ENCODE measurements around the gene DDX1. TPM values are rescaled to one million over a fixed set of nuclear protein-coding genes. Genes with fewer than 3 reads are reported as not detected.

Gene DDX1
- total and polyA plus RNA-seq, 2 donors (not counting 1 experiment from before 2014, with no cell fraction given) = 54.3 to 176 TPM

GRCh38 chr2:15677141-15677843, 85.6 kb downstream of the DDX1 start:
- Histone ChIP-seq H3K4me1 (ENCODE audit: control insufficient read depth, extremely low read depth, insufficient read depth, low read length) (no peaks in the 10 kb centered on the region), H4K20me1 (ENCODE audit: control insufficient read depth, extremely low read depth, insufficient read depth, low read length) (no peaks in the 10 kb centered on the region), H3K4me3 (replicated peaks in 1 of 4; ENCODE audit: control extremely low read depth in 1 of 4, insufficient read depth in 1 of 4, low read depth in 3 of 4, low read length in 4 of 4) (no peak overlapping the region), H3K9ac (ENCODE audit: insufficient read depth, low read length) (no peak overlapping the region), H3K27me3 (ENCODE audit: control insufficient read depth, insufficient read depth, low read length) (no peaks in the 10 kb centered on the region), H3K36me3 (ENCODE audit: control insufficient read depth, insufficient read depth, low read length) (no peaks in the 10 kb centered on the region), H3K79me2 (ENCODE audit: control insufficient read depth, insufficient read depth, low read length) (no peaks in the 10 kb centered on the region), H3K9me3 (ENCODE audit: control insufficient read depth, insufficient read depth, low read depth, low read length) (no peaks in the 10 kb centered on the region), H3K4me2 (ENCODE audit: extremely low read depth, insufficient read depth, low read length) (no peak overlapping the region), H2AFZ (ENCODE audit: low read length) (no peak overlapping the region), H3K27ac (ENCODE audit: insufficient read depth, low read length) (no peak overlapping the region)
- no peak for TF ChIP-seq CTCF (conservative IDR thresholded peaks at IDR 0.05 in 1 of 2, IDR thresholded peaks at IDR 0.05 in 1 of 2; ENCODE audit: low read depth in 1 of 2, low read length in 2 of 2)
- no peak for DNase-seq (ENCODE audit: low read depth in 2 of 2)

DNA sequence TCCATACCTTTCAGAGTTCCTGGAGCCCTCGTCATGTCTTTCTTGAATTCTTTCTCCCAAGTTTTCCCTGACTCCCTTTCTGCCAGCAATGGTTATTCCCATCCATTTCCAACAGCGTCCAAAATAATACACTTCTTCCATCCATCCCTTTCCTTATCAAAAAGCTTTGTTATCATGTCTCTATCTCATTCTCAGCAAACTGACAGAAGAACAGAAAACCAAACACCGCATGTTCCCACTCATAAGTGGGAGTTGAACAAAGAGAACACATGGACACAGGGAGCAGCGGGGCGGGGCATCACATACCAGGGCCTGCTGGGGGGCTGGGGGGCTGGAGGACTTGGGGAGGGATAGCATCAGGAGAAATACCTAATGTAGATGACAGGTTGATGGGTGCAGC, 86.7 kb downstream of the DDX1 start:
- no peak for DNase-seq (ENCODE audit: low read depth in 2 of 2)
- H3K4me2 ChIP-seq (ENCODE audit: extremely low read depth, insufficient read depth, low read length) = no peak overlapping the region
- no peaks in the 10 kb centered on the region for H3K36me3 ChIP-seq (ENCODE audit: control insufficient read depth, insufficient read depth, low read length)
- no peaks in the 10 kb centered on the region for H4K20me1 ChIP-seq (ENCODE audit: control insufficient read depth, extremely low read depth, insufficient read depth, low read length)
- H3K79me2 ChIP-seq (ENCODE audit: control insufficient read depth, insufficient read depth, low read length) = no peaks in the 10 kb centered on the region
- no peak overlapping the region for H3K9ac ChIP-seq (ENCODE audit: insufficient read depth, low read length)
- no peaks in the 10 kb centered on the region for H3K4me1 ChIP-seq (ENCODE audit: control insufficient read depth, extremely low read depth, insufficient read depth, low read length)
- H2AFZ ChIP-seq (ENCODE audit: low read length) = no peak overlapping the region
- no peak for TF ChIP-seq CTCF (conservative IDR thresholded peaks at IDR 0.05 in 1 of 2, IDR thresholded peaks at IDR 0.05 in 1 of 2; ENCODE audit: low read depth in 1 of 2, low read length in 2 of 2)
- no peak overlapping the region for H3K27ac ChIP-seq (ENCODE audit: insufficient read depth, low read length)
- no peaks in the 10 kb centered on the region for H3K9me3 ChIP-seq (ENCODE audit: control insufficient read depth, insufficient read depth, low read depth, low read length)
- no peaks in the 10 kb centered on the region for H3K27me3 ChIP-seq (ENCODE audit: control insufficient read depth, insufficient read depth, low read length)
- no peak overlapping the region for H3K4me3 ChIP-seq (replicated peaks in 1 of 4; ENCODE audit: control extremely low read depth in 1 of 4, insufficient read depth in 1 of 4, low read depth in 3 of 4, low read length in 4 of 4)

DNA sequence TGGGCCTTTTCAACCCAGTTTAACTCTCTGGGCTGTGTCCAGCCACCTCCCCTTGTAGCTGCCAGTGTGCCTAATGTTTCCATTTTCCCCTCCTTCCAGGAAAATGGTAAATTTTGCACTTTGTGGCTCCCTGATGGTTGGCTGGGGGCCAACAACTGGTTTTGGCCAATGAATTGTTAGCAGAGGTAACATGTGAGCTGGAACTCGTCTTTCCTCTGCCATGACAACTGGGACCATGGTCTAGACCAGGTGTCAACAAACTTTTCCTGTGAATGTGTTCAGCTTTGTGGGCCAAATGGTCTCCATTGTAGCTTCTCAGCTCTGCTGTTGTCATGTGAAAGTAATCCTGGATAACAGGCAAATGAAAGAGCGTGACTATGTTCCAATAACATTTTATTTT, 87.2 kb downstream of the DDX1 start:
- H3K4me3 ChIP-seq (replicated peaks in 1 of 4; ENCODE audit: control extremely low read depth in 1 of 4, insufficient read depth in 1 of 4, low read depth in 3 of 4, low read length in 4 of 4) = no peak overlapping the region
- no peaks in the 10 kb centered on the region for H3K4me1 ChIP-seq (ENCODE audit: control insufficient read depth, extremely low read depth, insufficient read depth, low read length)
- no peak for DNase-seq (ENCODE audit: low read depth in 2 of 2)
- H3K79me2 ChIP-seq (ENCODE audit: control insufficient read depth, insufficient read depth, low read length) = no peaks in the 10 kb centered on the region
- H3K36me3 ChIP-seq (ENCODE audit: control insufficient read depth, insufficient read depth, low read length) = no peaks in the 10 kb centered on the region
- no peak overlapping the region for H3K27ac ChIP-seq (ENCODE audit: insufficient read depth, low read length)
- H3K9ac ChIP-seq (ENCODE audit: insufficient read depth, low read length) = no peak overlapping the region
- H3K9me3 ChIP-seq (ENCODE audit: control insufficient read depth, insufficient read depth, low read depth, low read length) = no peaks in the 10 kb centered on the region
- no peak overlapping the region for H3K4me2 ChIP-seq (ENCODE audit: extremely low read depth, insufficient read depth, low read length)
- H4K20me1 ChIP-seq (ENCODE audit: control insufficient read depth, extremely low read depth, insufficient read depth, low read length) = no peaks in the 10 kb centered on the region
- no peaks in the 10 kb centered on the region for H3K27me3 ChIP-seq (ENCODE audit: control insufficient read depth, insufficient read depth, low read length)
- TF ChIP-seq EZH2 (IDR thresholded peaks at IDR 0.05; ENCODE audit: low read length, missing control alignments) (no peak), CTCF (conservative IDR thresholded peaks at IDR 0.05 in 1 of 2, IDR thresholded peaks at IDR 0.05 in 1 of 2; ENCODE audit: low read depth in 1 of 2, low read length in 2 of 2) (no peak)
- H2AFZ ChIP-seq (ENCODE audit: low read length) = no peak overlapping the region
